HEK293T (cell line): ENCODE results near the gene C17orf113.

Experiments
- ARNT ChIP-seq: fragments of 450-650 bp; IDR thresholded peaks from 2 replicates; pipeline ENCODE4 v1.6.1; 2017; ENCODE audit warnings: mild to moderate bottlenecking
- BHLHE40 ChIP-seq: fragments of 450-650 bp; IDR thresholded peaks from 2 replicates; pipeline ENCODE4 v1.6.1; 2016; ENCODE audit warnings: mild to moderate bottlenecking, moderate library complexity, borderline replicate concordance
- ELF4 ChIP-seq: fragments of 450-650 bp; IDR thresholded peaks from 2 replicates; pipeline ENCODE4 v1.6.1; 2017; ENCODE audit warnings: antibody characterized with exemption
- FOXA1 ChIP-seq: fragments of 450-650 bp; IDR thresholded peaks from 2 replicates; pipeline ENCODE4 v1.6.1; 2016; ENCODE audit warnings: mild to moderate bottlenecking
- FOXK2 ChIP-seq: fragments of 450-650 bp; IDR thresholded peaks from 2 replicates; pipeline ENCODE4 v1.6.1; 2016; ENCODE audit warnings: mild to moderate bottlenecking
- FOXM1 ChIP-seq: fragments of 450-650 bp; IDR thresholded peaks from 2 replicates; pipeline ENCODE4 v1.6.1; 2017; ENCODE audit warnings: mild to moderate bottlenecking, borderline replicate concordance
- HDGF ChIP-seq: fragments of 450-650 bp; IDR thresholded peaks from 2 replicates; pipeline ENCODE4 v1.6.1; 2017; ENCODE audit warnings: antibody characterized with exemption, borderline replicate concordance
- L3MBTL2 ChIP-seq: fragments of 450-650 bp; conservative IDR thresholded peaks from 2 replicates; pipeline ENCODE4 v1.6.1; 2016; ENCODE audit warnings: mild to moderate bottlenecking
- SP1 ChIP-seq: fragments of 450-650 bp; IDR thresholded peaks from 2 replicates; pipeline ENCODE4 v1.6.1; 2017
- SUZ12 ChIP-seq: fragments of 450-650 bp; IDR thresholded peaks from 2 replicates; pipeline ENCODE4 v1.6.1; 2016; ENCODE audit warnings: mild to moderate bottlenecking
- TARDBP ChIP-seq: fragments of 450-650 bp; IDR thresholded peaks from 2 replicates; pipeline ENCODE4 v1.6.1; 2016
- TF ChIP-seq, protein P1 (sequence below): fragments of 450-650 bp; IDR thresholded peaks from 2 replicates; pipeline ENCODE4 v1.6.1; 2016

DNA sequence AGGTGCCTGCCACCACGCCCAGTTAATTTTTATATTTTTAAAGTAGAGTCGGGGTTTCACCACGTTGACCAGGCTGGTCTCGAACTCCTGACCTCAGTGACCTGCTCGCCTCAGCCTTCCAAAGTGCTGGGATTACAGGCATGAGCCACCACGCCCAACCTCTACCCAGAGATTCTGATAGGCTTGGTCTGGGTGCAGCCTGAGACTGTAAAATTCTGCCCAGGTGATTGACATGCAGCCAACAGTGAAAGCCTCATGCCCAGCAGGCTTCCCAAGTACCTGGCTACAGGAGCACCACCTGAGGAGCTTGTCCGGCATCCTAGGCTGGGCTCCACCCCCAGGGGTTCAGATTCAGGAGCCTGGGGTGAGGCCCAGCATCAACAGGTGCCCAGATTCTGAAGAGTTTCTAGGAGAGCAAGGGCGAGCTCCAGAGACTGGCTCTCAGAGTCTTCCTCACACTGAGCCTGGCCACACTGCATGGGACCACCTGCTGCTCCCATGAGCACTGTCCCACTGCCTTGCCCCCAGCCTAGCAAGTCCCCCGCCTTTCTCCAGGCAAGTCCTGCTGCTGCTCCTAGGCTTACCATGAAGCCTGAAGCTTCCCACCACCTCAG lies 31.2 kb upstream of the C17orf113 start:
- TF ChIP-seq FOXM1 (no peak), SP1 (no peak), HDGF (no peak), FOXA1 (no peak), SUZ12 (no peak), BHLHE40 (no peak), ARNT (no peak), ELF4 (no peak), L3MBTL2 (no peak), TARDBP (no peak), FOXK2 (no peak)
- TF ChIP-seq, protein P1, sequence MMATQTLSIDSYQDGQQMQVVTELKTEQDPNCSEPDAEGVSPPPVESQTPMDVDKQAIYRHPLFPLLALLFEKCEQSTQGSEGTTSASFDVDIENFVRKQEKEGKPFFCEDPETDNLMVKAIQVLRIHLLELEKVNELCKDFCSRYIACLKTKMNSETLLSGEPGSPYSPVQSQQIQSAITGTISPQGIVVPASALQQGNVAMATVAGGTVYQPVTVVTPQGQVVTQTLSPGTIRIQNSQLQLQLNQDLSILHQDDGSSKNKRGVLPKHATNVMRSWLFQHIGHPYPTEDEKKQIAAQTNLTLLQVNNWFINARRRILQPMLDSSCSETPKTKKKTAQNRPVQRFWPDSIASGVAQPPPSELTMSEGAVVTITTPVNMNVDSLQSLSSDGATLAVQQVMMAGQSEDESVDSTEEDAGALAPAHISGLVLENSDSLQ = peak; percentile 34; the same call in 1 of the 2 replicates
